HepG2 (cell line): ENCODE results near the gene EFEMP2. TPM values are rescaled to one million over a fixed set of nuclear protein-coding genes. Genes with fewer than 3 reads are reported as not detected.
A peak's percentile ranks its signal among the peaks of the same experiment; 100 is the strongest.

Experiments
- ATRX ChIP-seq: sonication (generic); formaldehyde crosslinking; IDR thresholded peaks from 2 replicates; pipeline ENCODE4 v1.4.0; 2020; ENCODE audit warnings: missing genetic modification reagents, borderline replicate concordance
- EED ChIP-seq: sonication (generic); formaldehyde crosslinking; IDR thresholded peaks from 2 replicates; pipeline ENCODE4 v1.5.0; 2020; ENCODE audit warnings: mild to moderate bottlenecking, missing genetic modification reagents
- JUNB ChIP-seq: sonication (generic); formaldehyde crosslinking; IDR thresholded peaks from 2 replicates; pipeline ENCODE4 v1.8.0; 2022; ENCODE audit warnings: missing genetic modification reagents, mild to moderate bottlenecking, borderline replicate concordance
- NPAS2 ChIP-seq: sonication (generic); formaldehyde crosslinking; IDR thresholded peaks from 2 replicates; pipeline ENCODE4 v1.8.0; 2022; ENCODE audit warnings: mild to moderate bottlenecking, missing genetic modification reagents, borderline replicate concordance
- PPARG ChIP-seq: conservative IDR thresholded peaks from 2 replicates; pipeline ENCODE4 v1.6.1; 2016; ENCODE audit warnings: missing biosample characterization, missing genetic modification reagents
- RFX3 ChIP-seq: IDR thresholded peaks from 2 replicates; pipeline ENCODE4 v1.6.1; 2016; ENCODE audit warnings: missing biosample characterization, missing genetic modification reagents
- SRSF4 ChIP-seq: fragments of 200-400 bp; formaldehyde crosslinking; IDR thresholded peaks from one replicate; pipeline ENCODE4 v1.6.1; 2018; ENCODE audit warnings: mild to moderate bottlenecking, low read depth, low read length, moderate library complexity; ENCODE audit not compliant: poor library complexity, severe bottlenecking
- TRIM24 ChIP-seq: sonication (generic); formaldehyde crosslinking; IDR thresholded peaks from 2 replicates; pipeline ENCODE4 v1.8.0; 2022; ENCODE audit warnings: mild to moderate bottlenecking, missing genetic modification reagents
- ZNF205 ChIP-seq: IDR thresholded peaks from 2 replicates; pipeline ENCODE4 v1.6.1; 2018; ENCODE audit warnings: missing biosample characterization, missing genetic modification reagents
- ZNF230 ChIP-seq: sonication (generic); formaldehyde crosslinking; IDR thresholded peaks from 2 replicates; pipeline ENCODE4 v1.4.0; 2020; ENCODE audit warnings: mild to moderate bottlenecking, missing genetic modification reagents
- ZNF3 ChIP-seq: IDR thresholded peaks from 2 replicates; pipeline ENCODE4 v1.7.0; 2017; ENCODE audit warnings: inconsistent platforms
- ZNF335 ChIP-seq: sonication (generic); formaldehyde crosslinking; IDR thresholded peaks from 2 replicates; pipeline ENCODE4 v1.4.0; 2020; ENCODE audit warnings: missing genetic modification reagents
- polyA plus RNA-seq, 8 experiments: library from polyadenylated mRNA; depleted of rRNA in 3 of 8; stranded (reverse) in 7 of 8; unstranded in 1 of 8; fragments of >200 nt; fragmentation: Illumina TruSeq in 4 of 8; extraction: Trizol in 4 of 8; gene quantifications; 2 replicates each; pipeline versions ENCODE4 v1.2.1 to v1.2.3, GENCODE V29; 2011 to 2016; ENCODE audit warnings: low read depth in 4 of 8, missing spikeins in 1 of 8, mixed read lengths in 1 of 8; ENCODE audit not compliant: insufficient read depth in 1 of 8
- total RNA-seq, 5 experiments: library from RNA; depleted of rRNA; stranded (reverse); fragments of >200 nt; fragmentation: Illumina TruSeq; extraction: Trizol; gene quantifications; 2 replicates each; pipeline ENCODE4 v1.2.3, GENCODE V29; 2016; ENCODE audit warnings: low read depth in 1 of 5
- TF ChIP-seq, protein P1 (sequence below): sonication (generic); formaldehyde crosslinking; IDR thresholded peaks from 2 replicates; pipeline ENCODE4 v1.4.0; 2020; ENCODE audit warnings: missing genetic modification reagents
- TF ChIP-seq, protein P2 (sequence below): sonication (generic); formaldehyde crosslinking; IDR thresholded peaks from 2 replicates; pipeline ENCODE4 v1.4.0; 2020; ENCODE audit warnings: mild to moderate bottlenecking, low read depth, missing genetic modification reagents
- TF ChIP-seq, protein P3 (sequence below): sonication (generic); formaldehyde crosslinking; IDR thresholded peaks from 2 replicates; pipeline ENCODE4 v1.5.1; 2020; ENCODE audit warnings: mild to moderate bottlenecking, missing genetic modification reagents, borderline replicate concordance
- TF ChIP-seq, protein P4 (sequence below): IDR thresholded peaks from 2 replicates; pipeline ENCODE4 v1.6.1; 2016; ENCODE audit warnings: mild to moderate bottlenecking, missing biosample characterization, missing genetic modification reagents
- TF ChIP-seq, protein P5 (sequence below): sonication (generic); formaldehyde crosslinking; IDR thresholded peaks from 2 replicates; pipeline ENCODE4 v1.4.0; 2020; ENCODE audit warnings: missing genetic modification reagents

Gene EFEMP2
- total and polyA plus RNA-seq, 2 of the 13 experiments (the other 11 are each of a cell fraction or from before 2014, with no cell fraction given): 7.4 to 29.7 TPM

DNA sequence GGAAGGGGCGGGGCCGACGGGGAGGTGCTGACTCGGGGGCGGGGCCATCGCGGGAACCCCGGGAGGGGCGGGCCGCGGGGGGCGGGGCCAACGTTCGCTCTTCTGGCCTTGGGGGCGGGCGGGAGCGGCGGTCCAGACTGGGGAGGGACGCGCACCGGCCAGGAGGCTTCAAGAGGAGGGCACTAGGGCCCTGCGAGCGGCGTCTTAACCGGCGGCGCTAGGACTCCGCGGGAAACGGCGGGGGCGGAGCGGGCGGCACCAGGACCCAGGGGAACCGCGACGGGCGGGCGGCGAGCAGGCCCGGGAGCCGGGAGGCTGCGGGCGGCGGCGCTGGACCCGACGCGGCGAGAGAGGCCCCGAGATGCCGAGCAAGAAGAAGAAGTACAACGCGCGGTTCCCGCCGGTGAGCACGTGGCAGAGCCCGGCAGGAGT, 46.6 kb upstream of the EFEMP2 start, which contains the start of gene DRAP1 (continued):
- TF ChIP-seq ZNF3 (CRISPR knock-in tag) (0 out of 2 replicates have a peak, but pooled peaks have one; percentile 25), JUNB (CRISPR knock-in tag) (no peak), SRSF4 (no peak), ZNF205 (CRISPR knock-in tag) (peak; percentile 52; the same call in 1 of the 2 replicates), ZNF230 (CRISPR knock-in tag) (no peak), ZNF335 (CRISPR knock-in tag) (no peak), NPAS2 (no peak), EED (CRISPR knock-in tag) (no peak), ATRX (CRISPR knock-in tag) (no peak), TRIM24 (no peak), RFX3 (CRISPR knock-in tag) (peak; percentile 33; the same call in 1 of the 2 replicates), PPARG (CRISPR knock-in tag) (peak; percentile 45; the same call in 1 of the 2 replicates)
- TF ChIP-seq, protein P1, sequence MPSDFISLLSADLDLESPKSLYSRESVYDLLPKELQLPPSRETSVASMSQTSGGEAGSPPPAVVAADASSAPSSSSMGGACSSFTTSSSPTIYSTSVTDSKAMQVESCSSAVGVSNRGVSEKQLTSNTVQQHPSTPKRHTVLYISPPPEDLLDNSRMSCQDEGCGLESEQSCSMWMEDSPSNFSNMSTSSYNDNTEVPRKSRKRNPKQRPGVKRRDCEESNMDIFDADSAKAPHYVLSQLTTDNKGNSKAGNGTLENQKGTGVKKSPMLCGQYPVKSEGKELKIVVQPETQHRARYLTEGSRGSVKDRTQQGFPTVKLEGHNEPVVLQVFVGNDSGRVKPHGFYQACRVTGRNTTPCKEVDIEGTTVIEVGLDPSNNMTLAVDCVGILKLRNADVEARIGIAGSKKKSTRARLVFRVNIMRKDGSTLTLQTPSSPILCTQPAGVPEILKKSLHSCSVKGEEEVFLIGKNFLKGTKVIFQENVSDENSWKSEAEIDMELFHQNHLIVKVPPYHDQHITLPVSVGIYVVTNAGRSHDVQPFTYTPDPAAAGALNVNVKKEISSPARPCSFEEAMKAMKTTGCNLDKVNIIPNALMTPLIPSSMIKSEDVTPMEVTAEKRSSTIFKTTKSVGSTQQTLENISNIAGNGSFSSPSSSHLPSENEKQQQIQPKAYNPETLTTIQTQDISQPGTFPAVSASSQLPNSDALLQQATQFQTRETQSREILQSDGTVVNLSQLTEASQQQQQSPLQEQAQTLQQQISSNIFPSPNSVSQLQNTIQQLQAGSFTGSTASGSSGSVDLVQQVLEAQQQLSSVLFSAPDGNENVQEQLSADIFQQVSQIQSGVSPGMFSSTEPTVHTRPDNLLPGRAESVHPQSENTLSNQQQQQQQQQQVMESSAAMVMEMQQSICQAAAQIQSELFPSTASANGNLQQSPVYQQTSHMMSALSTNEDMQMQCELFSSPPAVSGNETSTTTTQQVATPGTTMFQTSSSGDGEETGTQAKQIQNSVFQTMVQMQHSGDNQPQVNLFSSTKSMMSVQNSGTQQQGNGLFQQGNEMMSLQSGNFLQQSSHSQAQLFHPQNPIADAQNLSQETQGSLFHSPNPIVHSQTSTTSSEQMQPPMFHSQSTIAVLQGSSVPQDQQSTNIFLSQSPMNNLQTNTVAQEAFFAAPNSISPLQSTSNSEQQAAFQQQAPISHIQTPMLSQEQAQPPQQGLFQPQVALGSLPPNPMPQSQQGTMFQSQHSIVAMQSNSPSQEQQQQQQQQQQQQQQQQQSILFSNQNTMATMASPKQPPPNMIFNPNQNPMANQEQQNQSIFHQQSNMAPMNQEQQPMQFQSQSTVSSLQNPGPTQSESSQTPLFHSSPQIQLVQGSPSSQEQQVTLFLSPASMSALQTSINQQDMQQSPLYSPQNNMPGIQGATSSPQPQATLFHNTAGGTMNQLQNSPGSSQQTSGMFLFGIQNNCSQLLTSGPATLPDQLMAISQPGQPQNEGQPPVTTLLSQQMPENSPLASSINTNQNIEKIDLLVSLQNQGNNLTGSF (CRISPR knock-in tag): peak; percentile 88
- TF ChIP-seq, protein P2, sequence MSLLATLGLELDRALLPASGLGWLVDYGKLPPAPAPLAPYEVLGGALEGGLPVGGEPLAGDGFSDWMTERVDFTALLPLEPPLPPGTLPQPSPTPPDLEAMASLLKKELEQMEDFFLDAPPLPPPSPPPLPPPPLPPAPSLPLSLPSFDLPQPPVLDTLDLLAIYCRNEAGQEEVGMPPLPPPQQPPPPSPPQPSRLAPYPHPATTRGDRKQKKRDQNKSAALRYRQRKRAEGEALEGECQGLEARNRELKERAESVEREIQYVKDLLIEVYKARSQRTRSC (CRISPR knock-in tag): no peak
- TF ChIP-seq, protein P3, sequence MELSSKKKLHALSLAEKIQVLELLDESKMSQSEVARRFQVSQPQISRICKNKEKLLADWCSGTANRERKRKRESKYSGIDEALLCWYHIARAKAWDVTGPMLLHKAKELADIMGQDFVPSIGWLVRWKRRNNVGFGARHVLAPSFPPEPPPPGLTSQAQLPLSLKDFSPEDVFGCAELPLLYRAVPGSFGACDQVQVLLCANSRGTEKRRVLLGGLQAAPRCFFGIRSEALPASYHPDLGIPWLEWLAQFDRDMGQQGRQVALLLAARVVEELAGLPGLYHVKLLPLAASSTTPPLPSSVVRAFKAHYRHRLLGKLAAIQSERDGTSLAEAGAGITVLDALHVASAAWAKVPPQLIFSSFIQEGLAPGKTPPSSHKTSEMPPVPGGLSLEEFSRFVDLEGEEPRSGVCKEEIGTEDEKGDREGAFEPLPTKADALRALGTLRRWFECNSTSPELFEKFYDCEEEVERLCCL (CRISPR knock-in tag): 0 out of 2 replicates have a peak, but pooled peaks have one; percentile 12
- TF ChIP-seq, protein P4, sequence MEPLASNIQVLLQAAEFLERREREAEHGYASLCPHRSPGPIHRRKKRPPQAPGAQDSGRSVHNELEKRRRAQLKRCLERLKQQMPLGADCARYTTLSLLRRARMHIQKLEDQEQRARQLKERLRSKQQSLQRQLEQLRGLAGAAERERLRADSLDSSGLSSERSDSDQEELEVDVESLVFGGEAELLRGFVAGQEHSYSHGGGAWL (CRISPR knock-in tag): 0 out of 2 replicates have a peak, but pooled peaks have one; percentile 28
- TF ChIP-seq, protein P5, sequence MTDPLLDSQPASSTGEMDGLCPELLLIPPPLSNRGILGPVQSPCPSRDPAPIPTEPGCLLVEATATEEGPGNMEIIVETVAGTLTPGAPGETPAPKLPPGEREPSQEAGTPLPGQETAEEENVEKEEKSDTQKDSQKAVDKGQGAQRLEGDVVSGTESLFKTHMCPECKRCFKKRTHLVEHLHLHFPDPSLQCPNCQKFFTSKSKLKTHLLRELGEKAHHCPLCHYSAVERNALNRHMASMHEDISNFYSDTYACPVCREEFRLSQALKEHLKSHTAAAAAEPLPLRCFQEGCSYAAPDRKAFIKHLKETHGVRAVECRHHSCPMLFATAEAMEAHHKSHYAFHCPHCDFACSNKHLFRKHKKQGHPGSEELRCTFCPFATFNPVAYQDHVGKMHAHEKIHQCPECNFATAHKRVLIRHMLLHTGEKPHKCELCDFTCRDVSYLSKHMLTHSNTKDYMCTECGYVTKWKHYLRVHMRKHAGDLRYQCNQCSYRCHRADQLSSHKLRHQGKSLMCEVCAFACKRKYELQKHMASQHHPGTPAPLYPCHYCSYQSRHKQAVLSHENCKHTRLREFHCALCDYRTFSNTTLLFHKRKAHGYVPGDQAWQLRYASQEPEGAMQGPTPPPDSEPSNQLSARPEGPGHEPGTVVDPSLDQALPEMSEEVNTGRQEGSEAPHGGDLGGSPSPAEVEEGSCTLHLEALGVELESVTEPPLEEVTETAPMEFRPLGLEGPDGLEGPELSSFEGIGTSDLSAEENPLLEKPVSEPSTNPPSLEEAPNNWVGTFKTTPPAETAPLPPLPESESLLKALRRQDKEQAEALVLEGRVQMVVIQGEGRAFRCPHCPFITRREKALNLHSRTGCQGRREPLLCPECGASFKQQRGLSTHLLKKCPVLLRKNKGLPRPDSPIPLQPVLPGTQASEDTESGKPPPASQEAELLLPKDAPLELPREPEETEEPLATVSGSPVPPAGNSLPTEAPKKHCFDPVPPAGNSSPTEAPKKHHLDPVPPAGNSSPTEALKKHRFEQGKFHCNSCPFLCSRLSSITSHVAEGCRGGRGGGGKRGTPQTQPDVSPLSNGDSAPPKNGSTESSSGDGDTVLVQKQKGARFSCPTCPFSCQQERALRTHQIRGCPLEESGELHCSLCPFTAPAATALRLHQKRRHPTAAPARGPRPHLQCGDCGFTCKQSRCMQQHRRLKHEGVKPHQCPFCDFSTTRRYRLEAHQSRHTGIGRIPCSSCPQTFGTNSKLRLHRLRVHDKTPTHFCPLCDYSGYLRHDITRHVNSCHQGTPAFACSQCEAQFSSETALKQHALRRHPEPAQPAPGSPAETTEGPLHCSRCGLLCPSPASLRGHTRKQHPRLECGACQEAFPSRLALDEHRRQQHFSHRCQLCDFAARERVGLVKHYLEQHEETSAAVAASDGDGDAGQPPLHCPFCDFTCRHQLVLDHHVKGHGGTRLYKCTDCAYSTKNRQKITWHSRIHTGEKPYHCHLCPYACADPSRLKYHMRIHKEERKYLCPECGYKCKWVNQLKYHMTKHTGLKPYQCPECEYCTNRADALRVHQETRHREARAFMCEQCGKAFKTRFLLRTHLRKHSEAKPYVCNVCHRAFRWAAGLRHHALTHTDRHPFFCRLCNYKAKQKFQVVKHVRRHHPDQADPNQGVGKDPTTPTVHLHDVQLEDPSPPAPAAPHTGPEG: peak; percentile 86
